Measurements from ENCODE around the gene CHRND.
"Not testable (repeated sequence)": the region's sequence is repeated elsewhere in the genome, so short reads cannot be mapped to it uniquely, and the experiment has no call there.

CHRND gene

DNA sequence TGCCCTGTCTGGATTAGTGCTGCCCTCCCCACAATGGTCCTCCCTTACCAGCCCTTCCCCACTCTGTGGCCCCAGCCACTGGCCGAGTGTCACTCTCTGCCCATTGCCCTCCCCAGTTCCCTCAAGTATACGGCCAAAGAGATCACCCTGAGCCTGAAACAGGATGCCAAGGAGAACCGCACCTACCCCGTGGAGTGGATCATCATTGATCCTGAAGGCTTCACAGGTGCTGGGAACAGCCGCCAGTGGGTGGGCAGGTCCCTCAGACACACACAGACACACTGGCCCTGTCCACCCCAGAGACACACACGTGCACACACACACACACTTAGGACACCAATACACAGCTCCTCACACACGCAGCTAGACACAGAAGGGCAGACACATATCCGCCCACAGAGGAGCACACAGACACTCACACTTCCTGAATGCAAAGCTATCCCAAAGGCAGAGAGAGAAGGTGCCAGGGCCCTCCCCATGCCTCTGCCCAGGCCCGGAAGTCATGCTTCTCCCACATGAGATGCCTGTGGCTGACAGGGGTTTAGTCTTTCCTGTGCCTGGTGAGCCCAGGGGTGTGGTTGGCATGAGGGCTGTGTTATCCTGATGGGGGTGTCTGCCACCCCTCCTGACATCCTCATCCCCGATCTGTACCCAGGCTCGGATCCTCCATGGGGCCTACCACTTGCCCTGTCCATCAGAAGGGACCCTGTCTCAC lies 2.9 kb downstream of the CHRND start:
- no peak for DNase-seq (ENCODE audit: low spot score)

DNA sequence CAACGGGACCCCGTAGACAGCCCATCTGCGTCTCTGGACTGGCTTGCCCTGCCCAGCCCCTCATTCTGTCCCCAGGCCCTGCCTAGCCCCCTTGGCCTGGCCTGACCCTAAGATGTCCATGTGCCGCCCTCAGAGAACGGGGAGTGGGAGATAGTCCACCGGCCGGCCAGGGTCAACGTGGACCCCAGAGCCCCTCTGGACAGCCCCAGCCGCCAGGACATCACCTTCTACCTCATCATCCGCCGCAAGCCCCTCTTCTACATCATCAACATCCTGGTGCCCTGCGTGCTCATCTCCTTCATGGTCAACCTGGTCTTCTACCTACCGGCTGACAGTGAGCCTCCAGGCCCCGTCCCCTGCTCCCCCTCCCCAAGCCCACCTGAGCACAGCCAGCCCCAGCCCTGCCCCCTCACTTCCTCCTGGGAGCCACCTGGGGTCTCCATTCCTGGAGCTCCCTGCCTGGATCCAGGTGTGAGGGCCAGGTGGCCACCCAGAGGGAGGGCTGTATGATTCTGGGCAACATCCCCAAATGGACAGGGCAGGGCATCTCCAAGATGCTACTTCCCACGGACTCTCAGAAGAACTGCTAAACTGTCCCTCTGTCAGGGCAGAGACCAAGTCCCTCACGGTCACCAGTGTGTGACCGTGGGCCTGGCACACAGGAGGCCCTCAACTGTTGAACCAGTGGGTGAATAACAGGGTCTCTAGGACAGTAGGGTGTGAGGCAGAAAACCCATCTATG lies 4.0 kb downstream of the CHRND start:
- no peak for DNase-seq (ENCODE audit: low spot score)

DNA sequence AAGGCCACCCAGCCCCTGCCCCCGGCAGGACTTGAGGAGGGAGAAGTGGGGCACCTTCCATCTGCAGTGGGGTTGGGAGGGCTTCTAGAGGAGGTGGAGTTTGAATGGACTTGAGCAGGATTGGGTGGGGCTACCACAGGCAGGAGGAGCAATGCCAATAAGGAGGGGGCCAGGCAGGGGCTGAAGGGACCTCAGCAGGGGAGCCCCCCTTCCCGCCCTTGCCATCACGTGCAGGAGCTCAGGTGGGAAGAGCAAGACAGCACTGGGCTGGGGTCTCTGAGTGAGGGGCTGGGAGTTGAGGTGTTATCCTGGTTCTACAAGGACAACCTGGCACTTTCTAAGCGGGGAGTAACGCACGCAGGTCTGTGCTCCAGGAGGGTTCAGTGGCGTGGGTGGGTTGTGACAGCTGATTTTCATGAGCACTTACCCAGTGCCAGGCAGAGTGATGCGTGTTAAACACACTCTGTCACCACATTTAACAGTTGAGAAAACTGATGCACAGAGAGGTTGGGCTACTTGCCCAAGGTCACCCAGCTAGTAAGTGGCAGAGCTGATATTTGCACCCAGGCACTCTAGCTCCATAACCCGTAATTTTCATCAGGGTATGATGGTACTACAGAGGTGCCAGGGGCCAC lies 4.8 kb downstream of the CHRND start:
- no peak for DNase-seq (ENCODE audit: low spot score)

DNA sequence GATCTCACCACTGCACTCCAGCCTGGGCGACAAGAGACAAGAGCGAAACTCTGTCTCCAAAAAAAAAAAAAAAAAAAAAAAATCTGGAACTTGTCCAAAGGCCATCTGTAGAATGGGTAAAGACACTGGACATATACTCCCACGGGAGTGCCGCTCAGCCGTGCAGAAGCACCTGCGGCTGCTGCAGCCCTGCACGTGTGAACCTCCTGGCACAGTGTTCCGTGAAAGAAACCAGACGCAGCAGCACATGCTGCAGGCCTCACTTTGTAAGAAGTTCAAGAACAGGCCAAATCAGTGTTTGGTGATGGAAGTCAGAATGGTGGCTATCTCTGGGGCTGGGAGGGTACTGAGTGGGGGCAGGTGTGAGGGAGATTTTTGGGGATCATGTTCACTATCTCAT lies 6.5 kb downstream of the CHRND start:
- no peak for DNase-seq (ENCODE audit: low spot score)

DNA sequence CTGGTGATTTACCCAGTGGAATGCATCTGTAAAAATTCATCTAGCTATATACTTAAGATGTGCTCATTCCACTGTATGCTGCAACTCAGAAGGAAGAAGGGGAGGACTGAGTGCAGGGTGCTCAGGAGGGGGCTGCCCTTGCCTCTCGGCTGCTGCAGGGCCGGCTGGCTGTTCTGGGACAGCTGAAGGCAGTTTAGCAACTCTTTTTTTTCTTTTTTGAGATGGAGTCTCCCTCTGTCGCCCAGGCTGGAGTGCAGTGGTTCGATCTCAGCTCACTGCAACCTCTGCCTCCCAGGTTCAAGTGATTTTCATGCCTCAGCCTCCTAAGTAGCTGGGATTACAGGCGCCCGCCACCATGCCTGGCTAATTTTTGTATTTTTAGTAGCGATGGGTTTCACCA lies 6.9 kb downstream of the CHRND start:
- not testable (repeated sequence) for DNase-seq (ENCODE audit: low spot score)

DNA sequence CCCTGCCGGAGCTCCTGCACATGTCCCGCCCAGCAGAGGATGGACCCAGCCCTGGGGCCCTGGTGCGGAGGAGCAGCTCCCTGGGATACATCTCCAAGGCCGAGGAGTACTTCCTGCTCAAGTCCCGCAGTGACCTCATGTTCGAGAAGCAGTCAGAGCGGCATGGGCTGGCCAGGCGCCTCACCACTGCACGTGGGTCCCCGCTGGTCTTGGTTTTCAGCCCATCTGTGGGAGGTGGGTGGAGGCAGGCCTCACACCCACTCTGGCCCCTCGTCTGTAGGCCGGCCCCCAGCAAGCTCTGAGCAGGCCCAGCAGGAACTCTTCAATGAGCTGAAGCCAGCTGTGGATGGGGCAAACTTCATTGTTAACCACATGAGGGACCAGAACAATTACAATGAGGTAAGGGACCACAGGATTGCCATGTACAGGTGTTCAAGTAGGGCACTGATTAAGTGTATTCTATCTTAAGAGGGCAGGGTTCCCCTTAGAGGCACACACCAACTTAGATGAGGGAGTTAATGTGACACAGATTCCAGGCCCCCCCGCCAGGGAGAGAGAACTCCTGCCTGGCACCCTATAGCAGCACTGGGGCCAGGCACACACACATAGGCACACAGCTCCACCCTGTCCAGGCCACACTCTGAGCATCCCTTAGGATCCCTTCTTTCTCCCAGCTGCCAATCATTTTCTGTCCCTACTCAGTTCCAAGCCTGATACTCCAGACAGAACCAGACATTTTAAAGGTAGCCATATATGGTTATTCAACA lies 8.2 kb downstream of the CHRND start:
- no peak for DNase-seq (ENCODE audit: low spot score)

DNA sequence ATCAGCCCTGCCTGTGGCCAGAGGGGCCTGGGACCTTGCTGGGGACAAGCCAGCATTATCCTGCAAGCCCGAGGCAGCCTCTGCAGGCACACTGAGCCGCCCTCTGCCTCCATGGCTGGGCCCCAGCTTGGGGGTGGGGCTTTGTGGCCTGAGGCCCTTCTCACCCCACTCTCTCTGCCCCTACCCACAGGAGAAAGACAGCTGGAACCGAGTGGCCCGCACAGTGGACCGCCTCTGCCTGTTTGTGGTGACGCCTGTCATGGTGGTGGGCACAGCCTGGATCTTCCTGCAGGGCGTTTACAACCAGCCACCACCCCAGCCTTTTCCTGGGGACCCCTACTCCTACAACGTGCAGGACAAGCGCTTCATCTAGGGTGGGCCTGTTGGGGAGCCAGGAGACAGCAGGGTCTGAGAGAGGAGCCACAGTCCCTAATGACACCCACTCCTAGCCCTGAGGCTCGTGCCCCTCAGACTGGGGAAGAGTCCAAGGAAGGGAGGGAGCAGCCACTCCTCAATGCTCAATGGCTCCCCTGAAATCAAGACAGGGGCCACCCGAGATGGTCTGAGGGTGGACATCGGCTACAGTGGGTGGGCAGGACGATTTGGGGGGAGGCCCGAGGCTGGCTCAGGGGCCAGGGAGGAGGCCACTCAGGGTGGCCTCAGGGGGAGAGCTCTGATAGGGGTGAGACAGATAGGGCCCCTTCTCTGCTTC lies 9.1 kb downstream of the CHRND start:
- no peak for DNase-seq (ENCODE audit: low spot score)

DNA sequence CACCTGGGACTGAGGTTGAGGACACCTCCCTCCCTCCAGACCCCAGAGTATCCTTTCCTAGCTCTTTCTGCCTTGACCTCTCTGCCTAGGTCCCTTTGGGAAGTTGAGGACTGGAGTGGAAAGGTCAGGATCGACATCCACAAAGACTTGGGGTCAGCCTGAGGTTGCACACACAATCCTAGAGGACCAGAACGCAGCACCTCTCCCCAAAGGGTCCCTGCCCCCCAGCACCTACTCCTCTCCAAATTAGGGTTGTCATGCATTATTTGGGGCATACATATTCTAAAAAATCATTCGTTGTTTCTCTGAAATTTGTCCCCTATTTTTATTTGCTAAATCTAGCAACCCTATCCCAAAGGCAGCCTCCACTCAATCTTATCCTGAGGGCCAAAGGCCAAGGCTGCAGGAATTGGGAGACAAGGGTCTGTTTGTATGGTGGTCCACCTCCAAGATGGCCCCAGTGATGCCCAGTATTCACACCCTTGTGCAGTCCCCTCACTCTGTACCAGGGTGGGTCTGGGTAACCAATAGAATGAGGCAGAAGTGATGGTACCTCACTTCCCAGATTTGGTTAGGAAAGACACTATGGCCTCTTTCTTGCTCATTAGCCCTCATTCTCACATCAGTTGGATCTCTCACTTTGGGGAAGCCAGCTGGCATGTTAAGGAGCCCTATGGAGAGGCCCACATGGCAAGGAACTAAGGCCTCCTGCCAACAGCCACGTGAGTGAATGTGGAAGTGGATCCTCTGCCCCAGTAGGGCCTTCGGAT lies 10.0 kb downstream of the CHRND start:
- DNase-seq (ENCODE audit: low spot score): no peak

DNA sequence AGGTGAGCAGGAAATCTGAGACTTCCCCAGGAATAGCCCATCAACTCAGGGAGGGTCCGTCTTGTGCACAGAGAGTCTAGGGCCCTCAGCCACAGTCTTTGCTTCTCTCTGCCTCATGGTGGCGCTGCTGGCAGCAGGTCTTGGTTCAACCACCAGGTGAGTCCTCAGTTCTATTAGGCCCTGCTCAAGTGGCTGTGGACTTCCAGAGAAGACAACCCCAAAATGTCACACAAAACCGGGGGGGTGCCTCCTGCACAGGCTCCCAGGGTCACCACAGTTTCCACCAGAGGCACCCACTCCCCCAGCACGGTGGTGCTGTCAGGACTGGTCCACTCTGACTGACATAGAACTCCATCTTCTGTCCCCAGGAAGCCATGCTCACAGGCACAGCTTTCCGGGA lies 11.1 kb downstream of the CHRND start:
- DNase-seq (ENCODE audit: low spot score): peak; percentile 37

DNA sequence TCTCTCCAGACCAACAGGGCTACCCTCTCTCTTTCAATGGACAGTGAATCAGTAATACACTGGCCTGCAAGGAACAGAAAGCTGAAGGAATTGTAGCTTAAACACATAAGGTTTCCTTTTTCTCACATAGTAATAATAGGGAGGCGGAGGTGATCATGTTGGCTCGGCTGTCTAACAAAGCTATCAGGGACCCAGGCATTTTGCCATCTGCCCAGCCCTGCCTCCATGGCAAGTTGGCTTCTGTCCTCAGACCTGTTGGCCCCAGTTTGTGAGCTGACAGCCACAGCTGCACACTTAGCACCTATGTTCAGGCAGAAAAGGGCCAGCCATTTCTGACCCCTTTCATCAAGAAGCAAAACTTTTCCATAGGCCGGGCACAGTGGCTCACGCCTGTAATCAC lies 11.5 kb downstream of the CHRND start:
- no peak for DNase-seq (ENCODE audit: low spot score)

DNA sequence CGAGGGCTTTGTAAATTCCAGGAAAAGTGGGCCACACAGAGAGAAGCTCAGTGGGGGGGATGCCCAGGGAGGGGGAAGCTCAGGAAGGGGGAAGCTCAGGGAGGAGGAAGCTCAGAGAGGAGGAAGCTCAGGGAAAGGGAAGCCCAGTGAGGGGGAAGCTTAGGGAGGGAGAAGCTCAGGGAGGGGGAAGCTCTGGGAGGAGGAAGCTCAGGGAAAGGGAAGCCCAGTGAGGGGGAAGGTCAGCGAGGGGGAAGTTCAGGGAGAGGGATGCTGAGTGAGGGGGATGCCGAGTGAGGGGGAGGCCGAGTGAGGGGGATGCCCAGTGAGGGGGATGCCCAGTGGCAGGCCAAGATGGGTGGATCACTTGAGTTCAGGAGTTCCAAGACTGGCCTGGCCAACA lies 12.7 kb downstream of the CHRND start:
- no peak for DNase-seq (ENCODE audit: low spot score)

DNA sequence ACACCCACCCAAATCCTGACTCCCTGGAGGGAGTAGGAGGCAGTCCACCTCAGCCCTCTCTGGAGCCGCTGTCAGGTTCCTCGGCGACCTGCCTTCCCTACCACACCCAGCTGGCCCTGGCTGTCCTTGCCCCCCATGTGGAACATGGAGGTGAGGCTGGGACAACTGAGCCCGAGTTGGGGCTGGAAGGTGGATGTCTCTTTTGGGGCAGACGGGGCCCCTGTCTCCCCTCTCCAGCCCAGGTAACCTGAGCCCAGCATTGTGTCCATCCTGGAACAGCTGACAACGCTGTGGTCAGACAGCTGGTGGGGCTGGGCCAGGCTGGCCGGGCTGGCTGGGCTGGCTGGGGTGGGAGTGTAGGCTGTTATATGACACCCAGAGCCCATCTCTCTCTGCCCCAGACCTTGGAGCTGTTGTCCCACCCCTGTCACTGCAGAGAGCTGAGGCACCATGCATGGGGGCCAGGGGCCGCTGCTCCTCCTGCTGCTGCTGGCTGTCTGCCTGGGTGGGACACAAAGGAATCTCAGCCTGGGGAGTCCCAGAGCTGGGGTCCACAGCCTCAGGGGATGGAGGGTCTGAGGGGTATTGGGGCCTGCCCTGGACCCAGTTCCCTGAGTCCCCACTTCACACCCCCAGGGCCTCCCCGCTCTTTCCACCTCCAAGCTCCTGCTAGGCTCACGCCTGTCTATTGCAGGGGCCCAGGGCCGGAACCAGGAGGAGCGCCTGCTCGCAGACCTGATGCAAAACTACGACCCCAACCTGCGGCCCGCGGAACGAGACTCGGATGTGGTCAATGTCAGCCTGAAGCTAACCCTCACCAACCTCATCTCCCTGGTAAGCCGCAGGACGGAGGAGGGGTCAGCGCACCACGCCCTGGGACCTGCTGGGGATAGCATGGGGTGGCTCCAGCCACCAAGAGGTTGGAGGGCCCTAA lies 13.6 kb downstream of the CHRND start, which contains the start of gene CHRNG:
CHRNG (plus strand) TSS at position 395 of the 934 bp plus-strand sequence; CDS start at position 451, 56 bp downstream.
- DNase-seq (ENCODE audit: low spot score): no peak

DNA sequence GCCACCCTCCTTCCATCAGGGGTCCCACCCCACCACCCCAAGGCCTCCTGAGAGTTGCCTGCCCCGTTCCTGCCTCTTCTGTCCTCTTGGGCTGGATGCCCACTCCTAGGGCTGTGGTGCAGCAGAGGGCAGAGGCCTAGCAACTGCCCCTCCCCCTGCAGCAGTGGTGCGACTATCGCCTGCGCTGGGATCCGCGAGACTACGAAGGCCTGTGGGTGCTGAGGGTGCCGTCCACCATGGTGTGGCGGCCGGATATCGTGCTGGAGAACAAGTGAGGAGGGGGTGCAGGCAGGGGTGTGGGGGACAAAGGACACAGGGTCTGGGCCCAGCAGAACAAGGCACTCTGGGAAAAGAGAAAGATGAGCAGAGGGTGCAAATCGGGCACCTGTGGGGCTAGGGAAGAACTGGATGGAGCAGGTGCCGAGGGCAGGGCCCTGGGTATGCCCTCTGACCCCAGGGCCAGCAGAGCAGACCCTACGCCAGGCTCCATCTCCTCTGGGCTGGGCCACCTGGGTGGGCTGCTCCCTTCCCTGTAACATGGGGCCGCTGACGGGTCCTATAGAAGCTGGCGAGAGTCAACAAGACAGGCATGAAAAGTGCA lies 14.6 kb downstream of the CHRND start:
- no peak for DNase-seq (ENCODE audit: low spot score)

DNA sequence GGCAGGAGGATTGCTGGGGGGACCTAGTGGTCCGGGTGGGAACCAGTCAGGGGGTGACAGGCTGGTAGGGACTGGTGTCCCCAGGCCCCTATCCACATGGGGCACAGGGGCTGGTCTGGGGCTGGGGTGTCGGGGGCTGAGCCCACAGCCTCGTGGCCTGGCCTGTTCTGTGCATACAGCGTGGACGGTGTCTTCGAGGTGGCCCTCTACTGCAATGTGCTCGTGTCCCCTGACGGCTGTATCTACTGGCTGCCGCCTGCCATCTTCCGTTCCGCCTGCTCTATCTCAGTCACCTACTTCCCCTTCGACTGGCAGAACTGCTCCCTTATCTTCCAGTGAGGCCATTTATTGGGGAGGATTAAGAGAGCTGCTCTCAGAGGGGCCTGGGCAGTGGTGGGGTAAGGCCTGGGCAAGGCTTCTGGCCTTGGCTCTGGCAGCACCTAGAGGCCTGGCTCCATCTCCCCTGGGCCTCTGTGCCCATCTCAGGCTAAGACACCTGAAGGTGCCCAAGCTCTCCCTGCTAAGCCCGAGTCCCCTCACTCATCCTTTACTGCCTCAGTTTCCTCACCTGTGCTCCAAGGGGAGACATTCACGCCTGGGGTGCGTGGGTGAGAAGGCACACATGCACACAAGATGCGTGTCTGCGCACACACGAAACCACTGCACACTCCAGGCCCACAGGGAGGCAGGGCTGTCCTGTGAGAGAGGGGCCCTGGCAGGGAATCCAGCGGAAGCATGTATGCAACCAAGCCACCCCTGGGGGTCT lies 15.4 kb downstream of the CHRND start:
- no peak for DNase-seq (ENCODE audit: low spot score)

DNA sequence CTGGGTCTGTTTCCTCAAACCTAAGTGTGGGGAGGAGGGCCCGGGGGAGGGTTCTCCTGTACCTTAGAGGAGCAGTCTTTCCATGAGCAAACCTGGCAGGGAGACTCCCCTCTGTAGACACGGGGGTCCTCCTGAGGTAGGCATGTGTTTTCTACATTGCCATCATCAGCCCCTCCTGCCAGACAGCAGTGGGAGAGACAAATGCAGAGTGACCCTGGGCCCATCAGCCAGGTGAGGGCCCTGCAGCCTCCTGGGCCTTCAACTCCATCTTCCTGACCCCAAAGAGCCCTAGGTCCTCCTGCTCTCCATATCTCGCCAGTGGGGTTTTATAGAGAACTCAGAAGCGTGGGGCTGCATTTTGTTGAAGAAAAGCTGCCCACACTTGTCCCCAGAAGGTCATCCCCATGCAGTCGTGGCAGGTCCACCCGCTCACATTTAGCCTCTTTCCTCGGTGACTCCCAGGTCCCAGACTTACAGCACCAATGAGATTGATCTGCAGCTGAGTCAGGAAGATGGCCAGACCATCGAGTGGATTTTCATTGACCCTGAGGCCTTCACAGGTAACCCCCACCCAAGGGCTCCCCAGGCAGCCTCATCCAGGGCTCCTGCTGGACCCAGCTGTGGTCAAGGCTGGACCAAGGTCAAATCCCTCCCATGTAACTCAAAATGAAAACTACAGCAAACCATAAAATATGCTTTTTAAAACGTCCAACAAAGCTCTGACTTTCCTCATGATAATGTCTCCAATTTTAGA lies 16.2 kb downstream of the CHRND start:
- DNase-seq (ENCODE audit: low spot score): no peak

DNA sequence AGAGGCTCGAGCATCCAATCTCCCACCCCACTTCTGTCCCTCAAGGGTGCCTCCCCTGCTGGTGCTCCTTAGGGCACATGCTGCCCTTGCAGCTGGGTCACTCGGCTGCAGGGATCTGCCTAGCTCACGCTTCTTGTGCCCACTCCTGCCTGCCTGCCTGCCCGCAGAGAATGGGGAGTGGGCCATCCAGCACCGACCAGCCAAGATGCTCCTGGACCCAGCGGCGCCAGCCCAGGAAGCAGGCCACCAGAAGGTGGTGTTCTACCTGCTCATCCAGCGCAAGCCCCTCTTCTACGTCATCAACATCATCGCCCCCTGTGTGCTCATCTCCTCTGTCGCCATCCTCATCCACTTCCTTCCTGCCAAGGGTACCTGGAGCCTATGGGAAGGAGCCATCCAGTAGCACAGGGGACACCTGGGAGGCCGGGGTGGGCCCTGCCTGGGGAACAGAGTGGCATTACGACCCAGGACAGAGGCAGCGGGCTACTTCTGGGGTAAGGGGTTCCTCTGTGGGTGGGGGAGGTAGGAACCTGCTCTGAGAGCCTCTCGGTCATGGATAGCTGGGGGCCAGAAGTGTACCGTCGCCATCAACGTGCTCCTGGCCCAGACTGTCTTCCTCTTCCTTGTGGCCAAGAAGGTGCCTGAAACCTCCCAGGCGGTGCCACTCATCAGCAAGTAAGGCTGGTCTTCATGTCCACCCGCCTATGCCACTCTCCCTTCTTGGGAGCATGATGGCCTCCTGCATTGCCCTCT lies 16.9 kb downstream of the CHRND start:
- no peak for DNase-seq (ENCODE audit: low spot score)

DNA sequence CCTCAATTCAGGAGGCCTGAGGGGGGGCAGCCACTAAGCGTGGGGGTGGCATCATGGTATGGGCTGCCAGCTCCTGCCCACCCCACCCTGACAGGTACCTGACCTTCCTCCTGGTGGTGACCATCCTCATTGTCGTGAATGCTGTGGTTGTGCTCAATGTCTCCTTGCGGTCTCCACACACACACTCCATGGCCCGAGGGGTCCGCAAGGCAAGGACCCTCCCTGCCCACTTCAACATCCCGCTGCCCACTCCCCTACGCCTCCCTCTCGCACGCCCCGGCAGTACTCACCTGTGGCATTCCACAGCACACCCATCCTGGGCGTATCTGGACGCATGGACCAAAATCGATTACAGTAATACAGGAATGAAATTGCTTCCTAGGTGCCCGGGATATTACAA lies 17.5 kb downstream of the CHRND start:
- no peak for DNase-seq (ENCODE audit: low spot score)

Data from hematopoietic multipotent progenitor cell treated with erythropoietin and hydrocortisone succinate and interleukin-3 and kit ligand, for 17 days (in vitro differentiated cells).